Fibroblast of skin of right quadriceps (primary cell): ENCODE measurements around the gene MFN2.
"Not testable (repeated sequence)": the region's sequence is repeated elsewhere in the genome, so short reads cannot be mapped to it uniquely, and the experiment has no call there.

Experiments used
- DNase-seq: peaks from one replicate; pipeline ENCODE4 v3.0.0-alpha.2; 2013

The MFN2 gene

DNA sequence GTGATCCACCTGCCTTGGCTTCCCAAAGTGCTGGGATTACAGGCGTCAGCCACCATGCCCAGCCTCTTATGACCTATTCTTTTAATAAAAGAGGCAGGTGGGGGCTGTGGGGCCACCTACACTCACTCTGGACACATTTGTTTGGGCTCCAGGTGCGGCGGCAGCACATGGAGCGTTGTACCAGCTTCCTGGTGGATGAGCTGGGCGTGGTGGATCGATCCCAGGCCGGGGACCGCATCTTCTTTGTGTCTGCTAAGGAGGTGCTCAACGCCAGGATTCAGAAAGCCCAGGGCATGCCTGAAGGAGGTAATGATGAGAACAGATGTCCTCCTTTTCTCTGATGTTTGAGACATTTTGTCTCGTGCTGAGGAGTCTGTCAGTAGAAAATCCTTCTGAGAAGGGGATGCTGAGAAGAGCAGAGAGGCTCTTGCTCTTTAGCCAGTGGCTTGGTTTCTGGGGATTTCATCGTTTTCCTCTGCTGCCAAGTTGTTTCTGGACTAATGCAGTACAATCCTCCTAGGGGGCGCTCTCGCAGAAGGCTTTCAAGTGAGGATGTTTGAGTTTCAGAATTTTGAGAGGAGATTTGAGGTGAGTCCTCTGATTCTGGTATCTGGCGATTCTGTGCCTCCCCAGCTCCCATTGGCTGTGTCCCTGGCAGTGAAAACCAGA is 21.1 kb downstream of the MFN2 start:
- peak; percentile 65 for DNase-seq

GRCh38 chr1:12001996-12002493 is 21.8 kb downstream of the MFN2 start:
- no peak for DNase-seq

DNA sequence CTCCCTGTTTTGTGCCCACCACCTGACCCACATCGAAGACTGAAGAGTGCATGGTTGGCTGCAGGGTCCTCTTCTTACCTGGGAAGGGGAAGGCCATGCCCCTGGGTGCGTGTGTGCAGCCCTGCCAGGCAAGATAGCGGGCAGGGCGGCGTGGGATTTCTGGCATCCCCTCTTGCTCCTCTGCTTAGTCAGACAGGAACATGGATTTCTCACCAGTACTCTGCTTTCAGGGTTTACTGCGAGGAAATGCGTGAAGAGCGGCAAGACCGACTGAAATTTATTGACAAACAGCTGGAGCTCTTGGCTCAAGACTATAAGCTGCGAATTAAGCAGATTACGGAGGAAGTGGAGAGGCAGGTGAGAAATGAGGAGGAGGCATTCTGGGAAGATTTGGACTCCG is 23.5 kb downstream of the MFN2 start:
- DNase-seq = no peak

DNA sequence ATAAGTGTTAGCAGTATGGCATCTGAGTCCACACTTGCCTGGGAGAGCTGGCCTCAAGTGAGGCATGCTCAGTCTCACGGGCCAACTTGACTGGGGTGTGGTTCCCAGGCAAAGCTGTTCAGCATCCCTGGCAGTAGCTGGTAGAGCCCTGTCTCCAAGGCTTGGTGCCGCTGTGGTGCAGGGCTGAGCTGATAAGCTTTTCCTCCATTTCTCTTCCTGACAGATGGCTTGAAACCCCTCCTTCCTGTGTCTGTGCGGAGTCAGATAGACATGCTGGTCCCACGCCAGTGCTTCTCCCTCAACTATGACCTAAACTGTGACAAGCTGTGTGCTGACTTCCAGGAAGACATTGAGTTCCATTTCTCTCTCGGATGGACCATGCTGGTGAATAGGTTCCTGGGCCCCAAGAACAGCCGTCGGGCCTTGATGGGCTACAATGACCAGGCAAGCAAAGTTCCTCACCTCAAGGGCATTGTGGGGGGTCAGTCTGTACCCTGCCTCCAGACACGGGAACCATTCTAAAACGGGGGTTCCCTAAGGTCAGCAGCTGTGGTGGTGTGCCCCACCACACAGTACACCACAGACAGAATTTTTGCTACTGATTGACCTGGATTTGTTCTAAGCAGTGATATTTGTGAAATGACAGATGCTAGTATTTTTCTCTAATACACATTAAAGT is 25.4 kb downstream of the MFN2 start:
- DNase-seq = no peak

DNA sequence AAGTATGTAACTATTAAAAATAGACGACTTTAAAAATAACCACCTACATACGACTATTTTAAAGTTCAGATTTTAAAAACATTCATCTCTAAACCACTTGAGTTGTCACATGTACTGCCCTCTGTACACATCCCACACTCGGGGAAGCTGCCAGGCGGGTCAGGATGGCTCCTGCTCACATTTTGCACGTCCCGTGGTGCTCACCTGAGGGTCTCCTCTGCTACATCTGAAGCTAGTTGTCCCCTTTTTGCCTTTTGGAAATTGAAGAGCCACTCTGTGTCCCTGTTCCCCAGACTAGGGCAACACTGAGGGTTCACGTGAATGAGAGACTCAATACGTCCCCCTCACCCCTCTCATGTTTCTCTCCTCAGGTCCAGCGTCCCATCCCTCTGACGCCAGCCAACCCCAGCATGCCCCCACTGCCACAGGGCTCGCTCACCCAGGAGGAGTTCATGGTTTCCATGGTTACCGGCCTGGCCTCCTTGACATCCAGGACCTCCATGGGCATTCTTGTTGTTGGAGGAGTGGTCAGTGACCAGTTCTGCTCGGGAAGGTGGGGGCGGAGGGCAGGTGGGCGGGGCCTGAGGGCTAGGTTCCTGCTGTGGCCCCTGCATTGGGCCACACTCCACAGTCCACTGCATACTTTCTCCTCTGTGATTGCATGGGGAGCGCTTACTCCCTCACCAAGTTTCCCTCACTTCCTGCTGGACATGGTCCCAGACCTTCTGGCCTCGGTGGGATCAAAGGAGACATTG is 26.1 kb downstream of the MFN2 start:
- no peak for DNase-seq

DNA sequence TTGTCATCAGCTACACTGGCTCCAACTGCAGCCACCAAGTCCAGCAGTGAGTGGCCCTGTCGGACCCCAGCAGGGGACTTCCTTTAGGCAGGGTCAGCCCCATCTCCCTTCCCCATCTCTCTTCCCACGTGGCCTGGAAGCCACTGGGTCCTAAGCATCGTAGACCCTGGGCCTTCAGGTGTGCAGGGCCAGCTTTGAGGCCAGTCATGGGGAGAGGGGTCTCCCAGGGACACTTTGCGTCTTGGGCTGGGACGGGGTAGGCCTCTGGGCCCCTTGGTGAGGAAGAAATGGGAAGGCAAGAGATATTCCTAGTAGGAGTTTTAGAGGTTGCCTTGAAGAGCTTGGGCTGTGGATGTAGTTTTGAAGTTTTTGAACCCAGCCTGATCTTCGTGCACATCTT is 27.0 kb downstream of the MFN2 start:
- DNase-seq = no peak

- not testable (repeated sequence) for DNase-seq
These were observed 28.1 kb downstream of the MFN2 start for GRCh38 chr1:12008355-12008754.

DNA sequence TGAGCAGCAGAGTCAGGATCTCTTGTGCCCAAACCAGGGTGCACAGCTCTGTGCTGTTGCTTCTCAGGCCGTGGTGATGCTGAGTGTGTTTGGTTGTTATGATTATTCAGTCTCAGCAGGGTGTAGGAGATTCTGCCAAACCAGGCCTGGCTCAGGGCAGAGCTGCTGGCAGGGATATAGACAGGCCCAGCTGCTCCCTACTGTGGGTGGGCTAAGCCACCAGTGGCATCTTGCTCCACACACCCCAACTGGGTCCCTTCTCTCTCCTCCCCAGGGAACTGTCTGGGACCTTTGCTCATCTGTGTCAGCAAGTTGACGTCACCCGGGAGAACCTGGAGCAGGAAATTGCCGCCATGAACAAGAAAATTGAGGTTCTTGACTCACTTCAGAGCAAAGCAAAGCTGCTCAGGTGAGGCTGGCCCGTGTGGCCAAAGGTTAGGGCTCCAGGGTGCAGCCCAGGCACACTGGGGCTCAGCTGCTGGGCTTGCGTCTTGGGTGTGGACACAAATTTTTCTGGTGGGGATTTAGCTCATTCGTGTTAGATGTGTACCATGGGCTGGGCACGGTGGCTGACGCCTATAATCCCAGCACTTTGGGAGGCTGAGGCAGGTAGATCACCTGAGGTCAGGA is 29.2 kb downstream of the MFN2 start:
- no peak for DNase-seq

- no peak for DNase-seq
These were observed 30.7 kb downstream of the MFN2 start for GRCh38 chr1:12010746-12011570.

DNA sequence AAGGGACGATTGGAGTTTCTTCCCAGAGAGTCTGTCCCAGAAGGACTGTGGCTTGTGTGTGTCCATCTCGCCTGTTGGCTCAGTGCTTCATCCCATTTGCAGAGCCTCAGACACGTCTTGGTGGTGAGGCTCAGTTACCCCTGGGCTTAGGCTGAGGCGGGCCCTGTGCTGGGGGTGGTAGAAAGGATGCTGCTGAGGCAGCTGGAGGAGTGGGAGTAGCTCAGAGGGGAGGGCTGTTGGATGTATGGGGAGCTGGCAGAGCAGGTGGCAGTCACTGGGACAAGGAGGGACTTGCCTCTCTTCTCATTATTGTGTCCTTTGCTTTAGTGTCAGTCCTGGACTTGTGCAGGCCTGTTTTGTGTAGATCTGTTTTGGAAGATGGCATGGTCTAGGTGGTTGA is 31.8 kb downstream of the MFN2 start:
- no peak for DNase-seq

DNA sequence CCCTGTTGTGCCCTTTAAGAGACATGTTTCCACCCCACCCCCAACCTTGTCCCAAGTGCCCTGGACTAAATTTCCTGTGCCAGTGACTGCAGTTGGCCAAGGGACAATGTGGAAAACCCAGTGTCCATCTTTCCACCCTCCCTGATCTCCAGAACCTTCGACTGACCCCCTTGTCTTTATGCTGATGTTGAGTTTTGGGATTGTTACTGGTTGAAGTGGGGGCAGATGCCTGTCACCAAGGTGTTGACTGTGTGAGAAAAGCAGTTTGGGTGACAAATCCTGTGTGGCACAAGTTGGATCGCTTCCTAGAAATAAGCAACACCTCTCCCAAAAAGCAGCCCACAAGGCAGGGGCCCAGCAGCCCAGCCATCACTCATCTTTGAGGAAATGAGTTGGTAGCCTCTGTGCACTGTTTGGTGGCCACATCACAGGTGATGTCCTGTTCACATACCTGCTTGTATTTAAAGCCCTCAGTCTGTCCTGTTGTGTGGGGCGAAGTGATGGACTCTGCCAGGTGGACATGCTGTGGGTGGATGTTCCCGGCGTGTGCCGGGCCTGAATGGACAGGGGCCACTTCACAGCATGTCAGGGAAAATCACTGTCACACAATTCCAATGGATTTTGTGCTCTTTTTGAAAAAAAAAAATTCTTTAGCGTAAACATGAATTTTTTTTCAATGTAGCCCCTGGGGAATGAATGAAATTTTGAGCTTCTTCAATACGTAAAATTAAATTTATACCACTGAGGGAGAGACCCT is 32.5 kb downstream of the MFN2 start:
- no peak for DNase-seq

DNA sequence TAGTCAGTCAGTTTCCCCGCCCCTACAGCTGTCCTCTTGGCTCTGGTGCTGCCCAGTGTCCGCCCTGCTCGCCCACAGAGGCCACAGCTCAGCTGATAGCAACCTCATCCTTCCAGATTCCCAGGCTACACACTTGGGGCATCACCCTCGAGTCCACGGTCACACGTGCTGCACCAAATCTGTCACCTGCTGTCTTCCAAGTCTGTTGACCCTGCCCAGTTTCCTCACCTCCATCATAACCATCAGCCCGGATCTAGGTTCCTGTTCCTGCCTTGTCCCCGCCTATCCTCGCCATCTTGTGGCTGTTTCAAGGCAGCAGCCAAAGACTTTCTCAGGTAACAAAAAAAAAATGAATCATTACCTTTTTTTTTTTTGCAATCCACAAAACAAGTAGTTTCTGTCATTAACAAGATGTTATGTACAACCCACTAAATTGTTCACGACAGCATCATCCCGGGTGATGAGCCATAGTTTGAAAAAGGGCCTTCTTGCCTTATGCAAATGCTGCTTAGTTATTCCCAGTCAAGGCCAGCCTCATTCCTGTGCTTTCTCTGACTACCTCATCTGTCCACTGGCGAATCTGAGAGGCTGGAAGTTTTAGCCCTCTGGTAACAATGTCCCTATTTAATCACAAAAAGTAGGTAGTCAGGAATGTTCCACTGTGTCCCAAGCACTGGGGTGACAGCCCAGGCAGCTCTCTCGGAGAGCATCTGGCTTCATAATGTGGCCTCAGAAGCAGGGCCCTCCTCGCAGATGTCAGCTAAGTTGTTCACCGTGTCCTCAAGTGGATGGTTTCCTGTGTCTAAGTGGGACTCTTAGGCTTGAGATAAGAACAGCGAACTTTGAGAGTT is 34.1 kb downstream of the MFN2 start:
- DNase-seq = peak; percentile 42

DNA sequence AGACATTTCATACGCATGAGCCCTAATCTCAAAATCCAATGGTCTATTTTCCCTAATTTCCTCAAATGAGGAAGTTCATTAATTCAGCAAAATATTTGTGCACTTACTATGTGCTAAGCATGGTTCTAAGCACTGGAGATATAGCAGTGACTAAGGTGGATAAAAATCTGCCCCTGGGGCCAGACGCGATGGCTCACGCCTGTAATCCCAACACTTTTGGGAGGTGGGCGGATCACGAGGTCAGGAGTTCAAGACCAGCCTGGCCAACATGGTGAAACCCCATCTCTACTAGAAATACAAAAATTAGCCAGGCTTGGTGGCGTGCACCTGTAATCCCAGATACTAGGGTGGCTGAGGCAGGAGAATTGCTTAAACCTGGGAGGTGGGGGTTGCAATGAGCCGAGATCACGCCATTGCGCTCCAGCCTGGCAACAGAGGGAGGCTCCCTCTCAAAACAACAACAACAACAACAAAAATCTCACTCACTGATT is 34.8 kb downstream of the MFN2 start:
- DNase-seq = peak; percentile 29

DNA sequence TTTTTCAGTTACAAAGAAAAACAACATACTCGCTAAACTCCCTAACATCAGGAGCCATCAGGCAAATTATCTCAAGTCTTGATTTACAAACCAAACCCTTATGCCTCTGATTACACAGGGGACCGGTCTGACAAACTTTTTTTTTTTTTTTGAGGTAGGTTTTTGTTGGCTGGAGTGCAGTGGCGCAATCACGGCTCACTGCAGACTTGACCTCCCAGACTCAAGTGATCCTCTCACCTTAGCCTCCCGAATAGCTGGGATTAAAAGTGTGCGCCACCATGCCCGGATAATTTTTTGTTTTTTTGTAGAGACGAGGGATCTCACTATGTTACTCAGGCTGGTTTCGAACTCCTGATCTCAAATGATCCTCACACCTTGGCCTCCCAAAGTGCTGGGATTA is 35.3 kb downstream of the MFN2 start:
- no peak for DNase-seq

DNA sequence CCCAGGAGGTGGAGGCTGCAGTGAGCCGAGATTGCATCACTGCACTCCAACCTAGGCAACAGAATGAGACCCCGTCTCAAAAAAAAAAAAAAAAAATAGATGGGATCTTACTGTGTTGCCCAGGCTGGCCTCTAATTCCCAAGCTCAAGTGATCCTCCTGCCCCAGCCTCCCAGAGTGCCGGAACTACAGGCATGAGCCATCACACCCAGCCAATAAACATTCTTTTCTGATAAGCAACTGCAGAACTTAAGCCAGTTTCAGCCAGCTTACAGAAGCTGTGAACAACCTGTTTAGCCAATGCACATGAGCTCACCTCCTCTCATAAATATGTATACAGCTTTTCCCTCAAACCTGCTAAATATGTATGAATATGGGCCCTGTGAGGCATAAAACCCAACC is 35.9 kb downstream of the MFN2 start:
- no peak for DNase-seq

GRCh38 chr1:12019858-12020509 is 39.7 kb downstream of the MFN2 start:
- DNase-seq = no peak

- DNase-seq = no peak
These were observed 41.4 kb downstream of the MFN2 start for GRCh38 chr1:12021616-12022015.

GRCh38 chr1:12022036-12022435 is 41.8 kb downstream of the MFN2 start:
- DNase-seq = no peak

GRCh38 chr1:12026586-12026985 is 46.3 kb downstream of the MFN2 start:
- DNase-seq = no peak

DNA sequence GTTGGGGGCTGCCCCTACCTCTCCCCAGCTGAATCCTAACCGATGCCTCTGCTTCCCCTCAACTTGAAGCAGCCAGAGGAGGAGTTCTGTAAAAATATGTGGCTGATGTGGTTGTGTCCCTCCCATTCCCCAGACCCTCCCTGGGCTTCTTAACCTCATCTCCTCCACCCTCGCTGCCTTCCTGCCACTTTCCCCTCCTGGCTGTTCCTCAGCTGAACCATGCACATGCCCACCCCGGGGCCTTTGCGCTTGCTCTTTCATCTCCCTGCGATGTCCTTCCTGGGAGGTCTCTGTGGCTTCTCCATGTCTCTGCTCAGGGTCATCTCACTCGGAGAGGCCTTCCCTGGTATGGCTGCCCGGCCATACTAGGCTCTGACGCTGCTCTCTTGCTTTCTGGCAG is 48.0 kb downstream of the MFN2 start:
- no peak for DNase-seq
